ENCODE results near the gene RPS27L.

DNA sequence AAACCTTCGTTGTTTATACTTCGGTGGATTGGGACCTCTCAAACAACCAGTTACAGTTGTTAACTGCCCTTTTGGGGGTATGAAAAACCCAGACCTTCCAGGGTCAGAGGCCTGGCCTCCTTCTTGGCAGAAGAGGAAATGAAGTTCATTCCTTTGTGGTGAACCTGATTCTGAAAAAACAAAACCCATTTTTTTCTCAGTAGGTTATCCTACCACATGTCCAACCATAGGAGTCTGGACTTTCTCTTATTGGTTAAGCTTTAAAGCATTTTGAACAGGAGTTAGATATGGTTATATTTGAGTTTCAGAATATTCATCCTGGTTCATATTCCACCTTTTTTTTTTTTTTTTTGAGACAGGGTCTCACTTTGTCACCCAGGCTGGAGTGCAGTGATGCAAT lies 42.8 kb downstream of the RPS27L start:
- TF ChIP-seq, protein P1, sequence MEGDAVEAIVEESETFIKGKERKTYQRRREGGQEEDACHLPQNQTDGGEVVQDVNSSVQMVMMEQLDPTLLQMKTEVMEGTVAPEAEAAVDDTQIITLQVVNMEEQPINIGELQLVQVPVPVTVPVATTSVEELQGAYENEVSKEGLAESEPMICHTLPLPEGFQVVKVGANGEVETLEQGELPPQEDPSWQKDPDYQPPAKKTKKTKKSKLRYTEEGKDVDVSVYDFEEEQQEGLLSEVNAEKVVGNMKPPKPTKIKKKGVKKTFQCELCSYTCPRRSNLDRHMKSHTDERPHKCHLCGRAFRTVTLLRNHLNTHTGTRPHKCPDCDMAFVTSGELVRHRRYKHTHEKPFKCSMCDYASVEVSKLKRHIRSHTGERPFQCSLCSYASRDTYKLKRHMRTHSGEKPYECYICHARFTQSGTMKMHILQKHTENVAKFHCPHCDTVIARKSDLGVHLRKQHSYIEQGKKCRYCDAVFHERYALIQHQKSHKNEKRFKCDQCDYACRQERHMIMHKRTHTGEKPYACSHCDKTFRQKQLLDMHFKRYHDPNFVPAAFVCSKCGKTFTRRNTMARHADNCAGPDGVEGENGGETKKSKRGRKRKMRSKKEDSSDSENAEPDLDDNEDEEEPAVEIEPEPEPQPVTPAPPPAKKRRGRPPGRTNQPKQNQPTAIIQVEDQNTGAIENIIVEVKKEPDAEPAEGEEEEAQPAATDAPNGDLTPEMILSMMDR (IDR thresholded peaks at IDR 0.05): no peak
- TF ChIP-seq POLR2AphosphoS5 (IDR thresholded peaks at IDR 0.05) (no peak), POLR2A (IDR thresholded peaks at IDR 0.05) (no peak), EP300 (IDR thresholded peaks at IDR 0.05) (no peak)
